OCI-LY3 (cell line): Measurements from ENCODE around the gene PIK3CA.
"Not testable (repeated sequence)": the region's sequence is repeated elsewhere in the genome, so short reads cannot be mapped to it uniquely, and the experiment has no call there.

ENCODE experiments used
- EZH2phosphoT487 ChIP-seq: fragments of 200-600 bp; shearing (Covaris generic); IDR thresholded peaks from 2 replicates; pipeline ENCODE4 v1.6.1; 2018; ENCODE audit warnings: antibody characterized with exemption, mixed run types, low read depth
- TF ChIP-seq, protein P1 (sequence below): fragments of 200-600, 300-600 bp; sonication (generic); IDR thresholded peaks from 2 replicates; pipeline ENCODE4 v1.5.1; 2014; ENCODE audit warnings: antibody characterized with exemption, low read length, low read depth

DNA sequence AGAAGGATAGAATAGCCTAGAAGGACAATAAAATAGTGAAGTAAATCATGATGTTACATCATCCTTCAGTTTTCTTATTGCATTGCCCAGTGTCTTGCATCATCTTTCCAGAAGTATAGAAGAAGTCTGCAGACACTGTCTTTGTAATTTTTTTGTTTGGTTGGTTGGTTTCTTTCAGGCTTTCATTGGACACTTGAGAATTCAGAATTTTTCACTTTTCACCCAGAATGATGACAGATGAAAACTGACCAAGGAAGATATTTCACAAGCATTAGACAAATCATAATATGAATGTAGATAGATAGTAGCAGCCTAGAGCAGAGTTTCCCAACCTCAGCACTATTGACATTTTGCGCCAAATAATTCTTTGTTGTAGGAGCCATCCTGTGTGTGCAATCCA is 67.4 kb downstream of the PIK3CA start:
- TF ChIP-seq, protein P1, sequence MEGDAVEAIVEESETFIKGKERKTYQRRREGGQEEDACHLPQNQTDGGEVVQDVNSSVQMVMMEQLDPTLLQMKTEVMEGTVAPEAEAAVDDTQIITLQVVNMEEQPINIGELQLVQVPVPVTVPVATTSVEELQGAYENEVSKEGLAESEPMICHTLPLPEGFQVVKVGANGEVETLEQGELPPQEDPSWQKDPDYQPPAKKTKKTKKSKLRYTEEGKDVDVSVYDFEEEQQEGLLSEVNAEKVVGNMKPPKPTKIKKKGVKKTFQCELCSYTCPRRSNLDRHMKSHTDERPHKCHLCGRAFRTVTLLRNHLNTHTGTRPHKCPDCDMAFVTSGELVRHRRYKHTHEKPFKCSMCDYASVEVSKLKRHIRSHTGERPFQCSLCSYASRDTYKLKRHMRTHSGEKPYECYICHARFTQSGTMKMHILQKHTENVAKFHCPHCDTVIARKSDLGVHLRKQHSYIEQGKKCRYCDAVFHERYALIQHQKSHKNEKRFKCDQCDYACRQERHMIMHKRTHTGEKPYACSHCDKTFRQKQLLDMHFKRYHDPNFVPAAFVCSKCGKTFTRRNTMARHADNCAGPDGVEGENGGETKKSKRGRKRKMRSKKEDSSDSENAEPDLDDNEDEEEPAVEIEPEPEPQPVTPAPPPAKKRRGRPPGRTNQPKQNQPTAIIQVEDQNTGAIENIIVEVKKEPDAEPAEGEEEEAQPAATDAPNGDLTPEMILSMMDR = not testable (repeated sequence)
- TF ChIP-seq EZH2phosphoT487 = not testable (repeated sequence)
